ENCODE data around the gene NCKAP5.

Gene NCKAP5

DNA sequence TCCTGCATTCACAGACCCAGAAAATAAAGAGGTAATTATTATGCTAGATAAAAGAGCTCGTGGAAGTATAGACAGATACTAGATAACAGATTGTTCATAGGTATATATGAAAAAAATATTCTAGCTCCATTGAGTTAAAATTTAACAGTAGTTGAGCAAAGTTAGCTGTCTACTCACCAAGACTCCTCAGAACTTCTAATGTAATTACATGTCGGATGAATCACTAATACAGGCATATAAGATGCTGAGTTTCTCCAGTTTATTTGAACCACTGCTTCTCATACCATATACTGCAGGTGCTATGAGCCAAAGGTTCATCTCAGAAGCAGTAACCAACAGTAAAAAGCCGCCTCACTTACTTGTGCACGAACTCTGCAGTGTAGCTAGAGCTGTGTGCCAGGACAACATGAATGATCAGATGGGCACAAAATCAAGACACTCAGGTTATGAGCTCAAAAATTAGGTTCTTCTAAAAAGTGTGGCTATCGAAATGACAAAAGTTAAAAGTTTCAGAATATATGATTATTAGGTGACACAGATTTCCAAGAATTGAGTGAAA is 373.4 kb downstream of the NCKAP5 start:
- TF ChIP-seq, protein P1, sequence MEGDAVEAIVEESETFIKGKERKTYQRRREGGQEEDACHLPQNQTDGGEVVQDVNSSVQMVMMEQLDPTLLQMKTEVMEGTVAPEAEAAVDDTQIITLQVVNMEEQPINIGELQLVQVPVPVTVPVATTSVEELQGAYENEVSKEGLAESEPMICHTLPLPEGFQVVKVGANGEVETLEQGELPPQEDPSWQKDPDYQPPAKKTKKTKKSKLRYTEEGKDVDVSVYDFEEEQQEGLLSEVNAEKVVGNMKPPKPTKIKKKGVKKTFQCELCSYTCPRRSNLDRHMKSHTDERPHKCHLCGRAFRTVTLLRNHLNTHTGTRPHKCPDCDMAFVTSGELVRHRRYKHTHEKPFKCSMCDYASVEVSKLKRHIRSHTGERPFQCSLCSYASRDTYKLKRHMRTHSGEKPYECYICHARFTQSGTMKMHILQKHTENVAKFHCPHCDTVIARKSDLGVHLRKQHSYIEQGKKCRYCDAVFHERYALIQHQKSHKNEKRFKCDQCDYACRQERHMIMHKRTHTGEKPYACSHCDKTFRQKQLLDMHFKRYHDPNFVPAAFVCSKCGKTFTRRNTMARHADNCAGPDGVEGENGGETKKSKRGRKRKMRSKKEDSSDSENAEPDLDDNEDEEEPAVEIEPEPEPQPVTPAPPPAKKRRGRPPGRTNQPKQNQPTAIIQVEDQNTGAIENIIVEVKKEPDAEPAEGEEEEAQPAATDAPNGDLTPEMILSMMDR (IDR thresholded peaks at IDR 0.05; ENCODE audit: low read depth, low read length) = no peak
- no peak overlapping the region for H3K4me3 ChIP-seq (ENCODE audit: low read depth, low read length)

DNA sequence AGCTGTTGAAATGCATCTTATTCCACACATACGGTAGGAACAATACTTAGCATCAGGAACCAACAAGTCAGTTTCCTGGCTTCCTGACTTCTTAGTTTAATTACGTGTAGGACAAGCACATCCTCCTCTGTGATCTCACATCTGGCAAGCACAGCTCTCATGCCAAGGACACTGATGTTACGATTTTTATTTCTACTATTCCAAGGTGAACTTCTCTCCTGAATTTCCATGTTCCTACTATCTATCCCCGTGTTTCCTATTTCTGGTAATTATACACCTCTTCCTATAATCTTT is 374.0 kb downstream of the NCKAP5 start:
- no peak overlapping the region for H3K4me3 ChIP-seq (ENCODE audit: low read depth, low read length)
- TF ChIP-seq, protein P1 (IDR thresholded peaks at IDR 0.05; ENCODE audit: low read depth, low read length) = no peak

DNA sequence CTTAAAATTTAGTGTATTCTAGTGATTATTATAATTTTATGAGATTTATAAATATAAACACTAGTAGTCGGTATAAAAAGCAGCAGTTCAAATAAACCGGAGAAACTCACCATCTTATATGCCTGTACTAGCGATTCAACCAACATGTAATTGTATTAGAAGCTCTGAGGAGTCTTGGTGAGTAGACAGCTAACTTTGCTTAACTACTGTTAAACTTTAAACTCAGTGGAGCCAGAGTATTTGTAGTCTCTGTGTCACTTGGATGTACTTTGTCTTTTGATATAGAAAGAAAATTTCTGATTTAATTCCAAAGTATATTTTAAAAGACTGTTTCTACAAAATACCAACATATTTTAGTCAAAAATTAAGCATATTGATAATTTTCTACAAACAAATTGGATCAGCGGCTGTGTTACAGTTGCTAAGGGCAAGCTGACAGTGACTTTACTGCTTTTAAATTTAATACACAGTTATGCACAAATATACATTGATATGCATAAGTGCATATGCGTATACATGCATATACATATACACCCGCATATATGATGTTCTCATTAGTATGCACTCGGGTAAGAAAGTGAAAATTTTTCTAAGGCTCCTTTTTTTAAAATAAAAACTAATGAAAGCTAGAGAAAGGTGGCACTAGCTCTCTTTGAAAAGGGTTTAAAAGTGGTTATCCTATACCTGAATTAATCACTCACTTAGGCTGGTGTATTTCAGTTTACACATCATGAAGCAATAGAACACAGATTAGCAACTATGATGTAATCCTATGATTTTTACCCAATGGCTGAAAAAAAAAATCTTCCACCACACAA is 374.5 kb downstream of the NCKAP5 start:
- no peak overlapping the region for H3K4me3 ChIP-seq (ENCODE audit: low read depth, low read length)
- TF ChIP-seq, protein P1 (IDR thresholded peaks at IDR 0.05; ENCODE audit: low read depth, low read length) = no peak

DNA sequence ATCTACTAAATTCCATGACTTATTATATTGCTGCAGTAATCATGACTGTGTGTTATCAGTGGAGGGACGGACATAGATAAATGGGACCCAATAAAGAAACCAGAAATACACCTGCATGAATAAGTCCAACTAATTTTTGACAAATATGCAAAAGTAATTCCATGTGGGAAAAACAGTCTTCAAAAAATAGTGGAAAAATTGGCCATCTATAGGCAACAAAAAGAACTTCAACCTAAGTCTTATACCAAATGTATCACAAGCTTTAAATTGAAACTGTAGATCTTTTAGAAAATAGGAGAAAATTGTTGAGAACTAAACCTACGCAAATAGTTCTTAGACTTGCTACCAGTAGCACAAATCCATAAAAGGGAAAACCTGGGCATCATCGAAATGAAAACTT is 376.2 kb downstream of the NCKAP5 start:
- H3K4me3 ChIP-seq (ENCODE audit: low read depth, low read length) = no peak overlapping the region
- TF ChIP-seq, protein P1 (IDR thresholded peaks at IDR 0.05; ENCODE audit: low read depth, low read length) = no peak

DNA sequence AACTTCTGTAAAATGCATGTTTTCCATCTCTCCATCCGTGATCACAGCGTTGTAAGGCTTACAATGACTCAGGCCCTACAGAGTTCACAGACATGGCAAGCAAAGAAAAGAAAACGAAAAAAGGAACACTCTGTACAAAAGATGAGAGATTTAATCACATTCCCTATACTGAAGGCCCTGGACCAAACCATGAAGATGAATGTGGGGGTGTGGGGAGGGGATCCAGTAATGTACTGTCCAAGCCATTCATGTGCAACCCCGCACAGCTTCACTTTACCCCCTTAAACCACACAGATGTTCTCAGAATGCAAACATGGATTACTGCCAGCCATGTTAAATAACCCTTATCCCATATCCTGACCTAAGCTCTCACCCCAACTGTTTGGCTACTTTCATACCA is 391.1 kb downstream of the NCKAP5 start:
- TF ChIP-seq, protein P1 (IDR thresholded peaks at IDR 0.05; ENCODE audit: low read depth, low read length) = no peak
- no peak overlapping the region for H3K4me3 ChIP-seq (ENCODE audit: low read depth, low read length)

DNA sequence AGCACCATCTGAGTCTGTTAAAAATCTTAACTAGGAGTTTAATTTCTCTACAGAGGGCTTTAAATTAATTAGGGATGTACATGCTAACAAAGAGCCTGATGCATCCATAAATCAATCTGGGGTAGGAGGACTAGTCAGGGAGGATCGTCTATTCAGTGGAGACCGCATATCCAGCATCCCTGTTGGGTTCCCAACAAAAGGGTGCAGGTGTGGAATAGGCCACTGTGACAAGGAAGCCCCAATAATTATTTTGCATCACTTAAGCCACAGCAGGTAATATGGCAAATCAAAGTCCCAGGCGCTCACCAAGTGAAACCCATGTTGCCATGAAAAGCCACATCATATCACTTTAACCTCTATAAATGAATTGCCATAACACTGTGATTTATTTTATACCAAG is 392.3 kb downstream of the NCKAP5 start:
- TF ChIP-seq, protein P1 (IDR thresholded peaks at IDR 0.05; ENCODE audit: low read depth, low read length) = no peak

DNA sequence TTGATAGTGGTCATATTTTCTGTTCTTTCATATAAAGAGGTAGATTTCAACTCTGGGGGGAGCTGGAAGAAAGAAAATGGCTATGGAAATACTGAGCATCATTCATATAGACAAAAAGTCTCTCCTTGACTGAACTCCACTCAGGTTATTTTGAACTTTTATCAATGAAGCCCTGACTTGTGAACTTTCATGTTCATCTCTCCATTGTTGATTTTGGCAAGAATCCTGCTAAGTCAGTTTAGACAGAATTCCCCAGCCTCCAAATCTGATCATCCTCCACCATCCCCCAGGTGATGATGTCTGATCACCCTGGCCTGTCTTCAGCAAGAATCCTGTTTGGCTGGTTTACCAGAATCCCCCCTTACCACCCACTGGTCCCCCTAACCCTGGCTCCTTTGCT is 395.0 kb downstream of the NCKAP5 start:
- TF ChIP-seq, protein P1 (IDR thresholded peaks at IDR 0.05; ENCODE audit: low read depth, low read length) = no peak
- H3K4me3 ChIP-seq (ENCODE audit: low read depth, low read length) = no peak overlapping the region

More for the DNA sequence above, 392.3 kb downstream of the NCKAP5 start:
- no peak overlapping the region for H3K4me3 ChIP-seq (ENCODE audit: low read depth, low read length)
